Heart left ventricle (tissue), 16 donors: ENCODE results near the gene PDCD1LG2. TPM values are rescaled to one million over a fixed set of nuclear protein-coding genes. Genes with fewer than 3 reads are reported as not detected.
A peak's percentile ranks its signal among the peaks of the same experiment; 100 is the strongest.

ENCODE experiments used
- ATAC-seq, 4 donors: fragments of 200-7000 bp; cut with Tn5 transposase; one replicate each; pipeline ENCODE4 v1.9.1; 2020 to 2022; ENCODE audit warnings: moderate library complexity in 4 of 4, mild to moderate bottlenecking in 3 of 4, moderate number of reproducible peaks in 1 of 4
- DNase-seq, 5 donors: peaks; one replicate each; pipeline ENCODE4 v3.0.0-alpha.2; 2020
- H3K27ac ChIP-seq, 12 donors: fragments of 200-600 bp; sonication (generic) in 4 of 12; one replicate each; pipeline versions ENCODE4 v1.5.0 to v1.8.0; 2016 to 2022; ENCODE audit warnings: mild to moderate bottlenecking in 2 of 12
- H3K27me3 ChIP-seq, 9 donors: fragments of 200-600 bp; sonication (generic) in 2 of 9; one replicate each; pipeline versions ENCODE4 v1.5.1 to v1.8.0; 2016 to 2022; ENCODE audit warnings: mild to moderate bottlenecking in 3 of 9
- H3K36me3 ChIP-seq, 9 donors: fragments of 200-600 bp; sonication (generic) in 2 of 9; one replicate each; pipeline versions ENCODE4 v1.5.0 to v1.8.0; 2018 to 2022; ENCODE audit warnings: mild to moderate bottlenecking in 2 of 9
- H3K4me1 ChIP-seq, 12 donors: fragments of 200-600 bp; sonication (generic) in 4 of 12; one replicate each; pipeline versions ENCODE4 v1.5.0 to v1.8.0; 2016 to 2022; ENCODE audit warnings: mild to moderate bottlenecking in 3 of 12
- H3K4me3 ChIP-seq, 12 donors: fragments of 200-600 bp; sonication (generic) in 4 of 12; one replicate each; pipeline versions ENCODE4 v1.5.0 to v1.8.0; 2017 to 2022; ENCODE audit warnings: mild to moderate bottlenecking in 9 of 12, moderate library complexity in 4 of 12
- H3K9me3 ChIP-seq, 12 donors: fragments of 200-600 bp; sonication (generic) in 4 of 12; one replicate each; pipeline versions ENCODE4 v1.5.0 to v1.8.0; 2016 to 2022; ENCODE audit warnings: mild to moderate bottlenecking in 1 of 12
- CTCF ChIP-seq, 12 donors: fragments of 200-600 bp; sonication (generic) in 4 of 12; IDR thresholded peaks; one replicate each; pipeline versions ENCODE4 v1.5.0 to v1.8.0; 2018 to 2022; ENCODE audit warnings: antibody characterized with exemption in 12 of 12, mild to moderate bottlenecking in 5 of 12
- POLR2A ChIP-seq, 2 donors: fragments of 450-650 bp; IDR thresholded peaks; one replicate each; pipeline ENCODE4 v1.6.1; 2017; ENCODE audit warnings: antibody characterized with exemption in 2 of 2, mild to moderate bottlenecking in 2 of 2, moderate library complexity in 2 of 2
- WGBS, 4 donors: extraction: QIAGEN DNeasy Blood & Tissue Kit in 2 of 4; methylation state at CpG; one replicate each; pipeline versions ENCODE4 v1.1.5 to v1.1.7; 2013 to 2018; 5-methylcytosine and 5-hydroxymethylcytosine counted together
- intact Hi-C, 10 donors: fragments of 100-400 bp; cut with DNase I; formaldehyde crosslinking; loops; one replicate each; pipeline versions ENCODE4 v1.11.1 to v1.14.2; 2022
- polyA plus RNA-seq, 2 donors: library from polyadenylated mRNA; stranded (reverse); fragments of 200-250 nt; gene quantifications; one replicate each; pipeline ENCODE4 v1.2.3, GENCODE V29; 2013
- total RNA-seq, 9 donors: library from RNA; depleted of rRNA in 2 of 9; stranded (reverse); fragments of >200 nt in 2 of 9; fragmentation: NEBNext Ultra II Directional in 3 of 9; extraction: Animal tissue kit (Norgen Biotek cat#: 25700) in 3 of 9; gene quantifications; one replicate each; pipeline versions ENCODE4 v1.1.0 to v1.2.4, GENCODE V29; 2016 to 2023
- donor health status: ischemic (EF 13 %, LVEDD 7.1; RV severe dilation, severe dysfunction).
- donor health status: healthy with polysubstance abuse.
- donor health status: DM: no; HTN: yes; CAD: no.
- donor health status: DM: no; HTN: no; CAD: no.
- donor health status: ischemic (EF 25% LVEDD 6.9; RV normal size, moderate dysfunction).
- donor health status: ischemic (EF 25% LVEDD 5.7; RV mildly dilated, moderate dysfunction).
- donor health status: healthy.
- donor health status: DM: yes; HTN: yes; CAD: no.
- donor health status: ischemic (EF 35%, LVEDD 5.7; RV mildly dilated, moderate dysfunction).
- donor health status: nonischemic (EF 11% LVEDD 7.7; RV severe dilation, severe dysfunction).
- donor health status: DM: yes; HTN: yes; CAD: no.
- donor health status: PGD.
- donor health status: ischemic (EF 29% LVEDD 5.4; RV normal size, mild dysfunction).
- donor health status: nonischemic (EF 23%, LVEDD 6.1; RV moderate dilation, normal function).

The PDCD1LG2 gene
- total and polyA plus RNA-seq, 11 donors, result 0.53 to 10.5 (median 1.1) TPM

DNA sequence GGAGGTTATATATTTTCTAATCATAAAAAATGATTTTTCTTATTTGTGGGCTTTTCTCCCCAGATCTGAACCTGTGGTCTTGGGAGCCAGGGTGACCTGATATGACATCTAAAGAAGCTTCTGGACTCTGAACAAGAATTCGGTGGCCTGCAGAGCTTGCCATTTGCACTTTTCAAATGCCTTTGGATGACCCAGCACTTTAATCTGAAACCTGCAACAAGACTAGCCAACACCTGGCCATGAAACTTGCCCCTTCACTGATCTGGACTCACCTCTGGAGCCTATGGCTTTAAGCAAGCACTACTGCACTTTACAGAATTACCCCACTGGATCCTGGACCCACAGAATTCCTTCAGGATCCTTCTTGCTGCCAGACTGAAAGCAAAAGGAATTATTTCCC lies 59.6 kb downstream of the PDCD1LG2 start:
- TF ChIP-seq POLR2A (IDR thresholded peaks at IDR 0.05) (no peak), CTCF (IDR thresholded peaks at IDR 0.05) (no peak)
- no peak for DNase-seq
- ATAC-seq, result no peak
- Histone ChIP-seq H3K27me3 (no peaks in the 10 kb centered on the region), H3K27ac (no peak overlapping the region), H3K4me3 (no peak overlapping the region), H3K9me3 (peaks cover 0 to 3% (median 0%) of the 10 kb centered on the region in 12 donors), H3K36me3 (peaks cover 0 to 11% (median 0%) of the 10 kb centered on the region in 9 donors), H3K4me1 (peaks cover 0 to 21% (median 0%) of the 10 kb centered on the region in 12 donors)
- 59 to 81% (median 62%) methylated on average over 1 of the region's 1 CpG for WGBS, 4 donors
- intact Hi-C loops, result loop anchor here in 1 of 10 donors (5.0 kb wide), 1 partner anchor 33 kb away; no protein-coding TSS in a partner anchor

- Histone ChIP-seq H3K36me3 (peaks cover 0 to 8% (median 0%) of the 10 kb centered on the region in 9 donors), H3K9me3 (peaks cover 0 to 3% (median 0%) of the 10 kb centered on the region in 12 donors), H3K4me3 (no peak overlapping the region), H3K27ac (no peak overlapping the region), H3K4me1 (peaks cover 0 to 17% (median 0%) of the 10 kb centered on the region in 12 donors), H3K27me3 (no peaks in the 10 kb centered on the region)
- ATAC-seq, result no peak
- TF ChIP-seq POLR2A (IDR thresholded peaks at IDR 0.05) (no peak), CTCF (IDR thresholded peaks at IDR 0.05) (no peak)
- no peak for DNase-seq
- WGBS, 4 donors, result 97 to 100% (median 100%) methylated on average over 1 of the region's 1 CpG
- intact Hi-C loops, result loop anchor here in 1 of 10 donors (5.0 kb wide), 1 partner anchor 34 kb away; no protein-coding TSS in a partner anchor
Observed at GRCh38 chr9:5571629-5572232, 61.4 kb downstream of the PDCD1LG2 start.

DNA sequence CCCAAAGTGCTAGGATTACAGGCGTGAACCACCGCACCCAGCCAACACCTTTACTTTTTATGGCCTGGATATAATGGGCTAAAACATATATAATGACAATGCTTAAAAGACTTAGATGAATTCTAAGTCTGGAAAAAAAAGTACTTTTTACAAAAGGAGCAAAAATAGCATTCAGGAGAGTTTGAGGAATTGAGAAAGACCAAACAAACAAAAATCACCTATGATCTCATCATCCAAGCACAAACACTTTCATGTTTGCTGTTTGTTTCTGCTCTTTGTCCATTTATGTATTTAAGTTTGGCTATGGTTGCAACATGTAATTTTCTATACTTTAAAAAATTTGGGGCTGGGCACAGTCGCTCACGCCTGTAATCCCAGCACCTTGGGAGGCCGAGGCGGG lies 63.8 kb downstream of the PDCD1LG2 start:
- H3K36me3 ChIP-seq, result peaks cover 0 to 8% (median 0%) of the 10 kb centered on the region in 9 donors
- H3K4me1 ChIP-seq, result peaks cover 0 to 22% (median 9%) of the 10 kb centered on the region in 12 donors
- H3K4me3 ChIP-seq, result no peak overlapping the region
- intact Hi-C loops, result loop anchor here in 1 of 10 donors (5.0 kb wide), 1 partner anchor 37 kb away; no protein-coding TSS in a partner anchor
- H3K9me3 ChIP-seq, result peaks cover 0 to 3% (median 0%) of the 10 kb centered on the region in 12 donors
- H3K27me3 ChIP-seq, result no peaks in the 10 kb centered on the region
- 97 to 99% (median 98%) methylated on average over 6 of the region's 6 CpGs for WGBS, 4 donors
- no peak overlapping the region for H3K27ac ChIP-seq
- ATAC-seq (no peak), DNase-seq (no peak)
- TF ChIP-seq POLR2A (IDR thresholded peaks at IDR 0.05) (no peak), CTCF (IDR thresholded peaks at IDR 0.05) (no peak)

- ATAC-seq (peak in 2 of 4 donors; percentile 45 to 61), DNase-seq (no peak)
- Histone ChIP-seq H3K27ac (no peak overlapping the region), H3K4me1 (peaks cover 0 to 18% (median 9%) of the 10 kb centered on the region in 12 donors), H3K9me3 (peaks cover 0 to 3% (median 0%) of the 10 kb centered on the region in 12 donors), H3K27me3 (no peaks in the 10 kb centered on the region), H3K36me3 (peaks cover 0 to 8% (median 0%) of the 10 kb centered on the region in 9 donors), H3K4me3 (no peak overlapping the region)
- intact Hi-C loops, result loop anchor here in 2 of 10 donors (5.0 kb wide), 2 partner anchors 38 to 73 kb away; no protein-coding TSS in a partner anchor
- no peak for TF ChIP-seq POLR2A (IDR thresholded peaks at IDR 0.05)
- WGBS, 4 donors, result 60 to 75% (median 71%) methylated on average over 2 of the region's 2 CpGs
Observed at GRCh38 chr9:5575000-5575399, 64.7 kb downstream of the PDCD1LG2 start.
